ENCODE data around the gene B3GALT5.
"Not testable (repeated sequence)": the region's sequence is repeated elsewhere in the genome, so short reads cannot be mapped to it uniquely, and the experiment has no call there.

Gene B3GALT5

DNA sequence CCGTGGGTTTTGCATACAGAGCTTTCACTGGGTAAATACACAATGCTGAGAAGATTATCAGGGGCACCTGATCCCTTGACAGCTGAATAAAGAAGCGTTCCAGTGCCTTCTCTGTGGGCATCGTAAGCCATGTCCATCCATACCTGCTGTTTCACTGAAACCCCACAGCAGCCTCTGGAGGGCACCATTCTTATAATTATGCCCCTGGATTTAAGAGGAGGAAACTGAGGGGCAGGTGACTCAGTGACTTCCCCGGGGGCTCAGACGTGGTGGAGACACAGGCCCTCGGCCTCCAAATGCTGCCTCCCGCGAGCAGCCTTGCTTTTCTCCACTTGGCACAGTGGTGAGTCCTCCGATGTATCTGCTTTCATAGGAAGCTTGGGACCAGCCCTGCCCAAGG lies 56.7 kb downstream of the B3GALT5 start:
- no peak for DNase-seq

DNA sequence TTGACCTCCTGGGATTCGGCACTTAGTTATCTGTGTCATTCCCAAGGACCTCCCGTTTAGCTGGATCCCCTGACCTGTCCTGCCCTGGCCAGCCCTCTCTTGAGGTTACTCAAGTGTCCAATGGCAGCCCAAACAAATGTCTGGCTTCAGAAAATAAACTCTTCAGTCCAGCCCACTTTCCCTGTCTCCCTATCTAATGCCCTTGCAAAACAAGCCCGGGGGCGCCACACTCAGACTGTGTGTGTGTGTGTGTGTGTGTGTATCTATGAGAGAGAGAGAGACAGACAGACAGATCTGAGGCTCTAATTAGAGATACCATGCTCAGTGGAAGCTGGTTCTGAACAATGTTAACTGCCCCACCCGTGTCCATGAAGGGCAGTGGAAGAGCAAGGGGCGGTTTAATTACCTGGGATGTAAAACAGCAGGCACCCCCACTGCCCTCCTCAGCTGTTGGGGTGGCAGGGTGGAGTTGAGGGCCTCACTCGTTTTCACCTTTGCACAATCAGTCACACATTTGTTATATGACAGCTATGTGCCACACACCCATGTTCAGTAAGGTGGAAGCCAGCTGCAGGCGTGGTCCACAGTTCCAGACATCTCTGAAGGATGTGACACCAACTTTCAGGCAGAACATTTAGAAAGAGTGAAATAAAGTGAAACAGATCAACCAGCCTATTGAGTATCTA lies 57.4 kb downstream of the B3GALT5 start:
- DNase-seq: no peak

DNA sequence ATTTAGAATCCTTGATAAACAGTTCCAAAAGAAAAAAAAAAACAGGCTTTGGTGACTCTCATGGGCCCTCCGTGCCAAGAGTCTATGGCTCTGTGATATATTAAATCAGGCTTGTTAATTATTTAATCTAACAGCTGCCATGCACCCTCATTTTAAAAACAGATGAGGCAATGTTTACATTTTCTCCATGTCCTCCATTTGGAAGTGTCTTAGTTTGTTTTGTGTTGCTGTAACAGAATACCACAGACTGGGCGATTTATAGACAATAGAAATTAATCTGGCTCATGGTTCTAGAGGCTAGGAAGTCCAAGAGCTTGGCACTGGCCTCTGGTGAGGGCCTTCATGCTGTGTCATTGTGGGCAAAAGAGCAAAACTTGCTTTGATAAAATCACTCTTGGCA lies 58.0 kb downstream of the B3GALT5 start:
- no peak for DNase-seq

DNA sequence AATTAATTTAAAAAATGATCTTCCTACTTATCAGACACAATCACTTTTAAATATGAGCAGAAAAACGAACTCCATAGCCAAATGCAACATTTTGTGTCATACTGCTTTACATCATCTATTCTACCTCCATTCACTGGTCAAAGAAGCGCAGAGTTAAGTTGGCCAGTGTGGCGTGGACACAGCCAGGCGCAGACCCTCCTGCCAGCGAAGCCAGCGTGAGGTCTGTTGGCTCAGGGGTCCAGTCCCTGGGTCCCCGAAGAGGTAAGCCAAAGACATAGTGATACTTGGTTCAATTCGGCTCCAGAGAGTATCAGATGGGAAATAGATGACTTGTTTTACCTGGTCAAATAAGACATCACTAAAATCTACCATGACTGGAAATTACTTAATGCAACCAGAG lies 59.2 kb downstream of the B3GALT5 start:
- no peak for DNase-seq

DNA sequence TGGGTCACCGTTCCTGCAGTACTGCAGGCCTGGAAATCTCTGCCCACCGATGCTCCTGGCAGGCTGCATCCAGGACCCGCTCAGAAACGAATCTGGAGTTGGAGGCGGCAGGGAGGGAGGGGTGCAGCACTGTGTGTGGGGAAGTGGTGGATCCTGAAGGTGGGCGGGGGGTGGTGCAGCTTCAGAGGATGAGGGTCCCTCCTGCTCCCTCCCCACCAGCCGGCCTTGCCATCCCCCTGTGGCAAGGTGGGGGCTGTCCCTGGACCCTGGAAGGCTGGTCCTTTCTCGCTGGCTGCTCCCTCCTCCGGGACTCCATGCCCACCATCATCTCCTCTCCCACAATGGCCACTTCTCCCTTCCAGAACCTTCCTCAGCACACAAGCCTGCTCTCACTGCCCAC lies 60.4 kb downstream of the B3GALT5 start:
- no peak for DNase-seq

DNA sequence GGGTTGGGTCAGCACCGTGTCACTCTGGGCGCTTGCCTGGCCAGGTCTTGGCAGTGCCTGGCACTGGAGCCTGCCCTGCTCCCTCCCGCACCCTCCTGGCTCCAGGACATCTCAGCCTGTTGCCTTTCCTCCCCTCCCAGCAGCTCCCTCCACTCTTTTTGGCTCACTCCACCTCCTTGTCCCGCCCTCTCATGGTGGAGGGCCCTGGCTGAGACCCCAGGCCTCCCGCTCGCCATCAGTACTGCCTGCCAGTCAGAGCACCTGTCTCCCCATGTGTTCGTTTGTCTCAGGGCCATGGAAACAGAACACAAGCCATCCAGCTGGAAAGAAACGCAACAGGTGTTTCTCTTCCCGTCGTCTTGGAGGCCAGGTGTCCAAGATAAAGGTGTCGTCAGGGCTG lies 61.0 kb downstream of the B3GALT5 start:
- no peak for DNase-seq

DNA sequence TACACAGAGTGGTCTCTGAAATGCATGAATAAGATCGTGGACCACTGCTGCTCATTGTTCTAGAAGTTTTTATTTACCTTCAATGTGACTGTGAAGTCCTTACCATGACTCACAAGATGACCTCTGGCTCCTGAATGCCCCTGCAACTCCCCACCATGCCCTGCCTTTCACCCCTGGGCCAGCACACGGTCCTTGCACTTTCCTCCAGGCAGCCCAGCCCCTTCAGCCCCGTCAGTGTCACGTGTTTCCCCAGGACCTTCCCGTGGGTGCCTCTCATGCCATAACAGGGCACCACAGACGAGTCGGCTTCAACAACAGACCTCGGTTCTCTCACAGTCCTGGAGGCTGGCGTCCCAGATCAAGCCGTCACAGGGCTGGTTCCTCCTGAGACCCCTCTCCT lies 62.1 kb downstream of the B3GALT5 start:
- no peak for DNase-seq

DNA sequence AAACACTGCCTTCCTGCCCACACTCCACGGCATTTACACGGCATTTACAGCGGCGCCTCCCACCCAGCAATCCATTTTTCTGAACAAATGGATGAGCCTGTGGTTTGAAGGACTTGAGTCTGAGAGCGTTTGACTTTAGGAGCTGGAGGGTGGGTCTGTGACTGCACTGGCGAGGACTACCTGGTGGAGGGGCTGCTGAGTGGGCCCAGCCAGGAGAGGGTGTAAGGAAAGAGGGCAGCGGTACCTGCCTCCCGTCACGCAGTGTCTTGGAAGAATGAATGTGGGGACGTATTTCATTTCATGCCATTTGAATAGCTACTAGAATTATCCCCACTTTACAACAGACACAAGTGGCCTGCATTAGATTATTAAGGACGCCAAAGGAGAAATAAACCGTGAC lies 62.9 kb downstream of the B3GALT5 start:
- no peak for DNase-seq

DNA sequence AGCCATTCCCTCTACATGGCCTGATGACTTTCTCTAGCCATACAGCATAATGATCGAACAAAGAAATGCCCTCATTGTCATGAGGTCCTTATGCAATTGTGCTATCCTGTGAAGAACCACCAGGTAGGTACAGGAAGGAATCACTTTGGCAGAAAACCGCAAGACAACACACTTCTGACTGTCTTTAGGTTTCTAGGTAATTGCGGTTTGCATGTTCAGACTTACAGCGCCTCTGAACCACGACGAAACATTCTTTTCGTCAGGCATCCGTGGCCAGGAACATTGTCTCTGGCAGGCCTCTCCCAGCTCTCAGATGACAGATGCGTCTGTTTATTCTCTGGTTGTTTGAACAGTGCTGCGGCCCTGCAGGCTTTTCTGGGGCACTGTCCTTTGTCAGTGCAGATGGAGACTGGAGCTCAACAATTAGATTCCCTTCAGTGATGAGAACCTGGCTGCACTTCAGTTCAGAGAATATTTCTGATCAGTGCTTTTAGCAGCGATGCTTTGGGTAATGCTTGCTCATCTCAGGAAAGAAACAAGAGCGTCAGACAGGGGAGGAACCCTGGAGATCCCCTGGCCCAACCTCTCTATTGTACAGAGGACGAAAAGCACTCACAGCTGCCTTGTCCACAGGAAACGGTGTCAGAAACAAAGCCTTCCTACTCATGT lies 63.4 kb downstream of the B3GALT5 start:
- no peak for DNase-seq

DNA sequence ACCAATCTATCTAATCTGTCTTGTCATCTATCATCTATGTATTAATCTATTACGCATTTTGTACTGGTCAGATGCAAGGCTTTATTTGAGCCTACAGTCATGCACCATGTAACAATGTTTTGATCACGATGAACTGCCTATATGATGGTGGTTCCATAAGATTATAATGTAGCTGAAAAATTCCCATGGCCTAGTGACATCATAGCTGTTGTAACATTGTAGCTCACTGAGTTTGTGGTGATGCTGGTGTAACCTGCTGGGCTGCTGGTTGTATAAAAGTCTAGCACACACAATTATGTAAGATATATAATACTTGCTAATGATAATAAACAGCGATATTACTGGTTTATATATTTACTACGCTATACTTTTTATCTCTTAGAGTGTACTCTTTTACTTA lies 67.5 kb downstream of the B3GALT5 start:
- DNase-seq: no peak

DNA sequence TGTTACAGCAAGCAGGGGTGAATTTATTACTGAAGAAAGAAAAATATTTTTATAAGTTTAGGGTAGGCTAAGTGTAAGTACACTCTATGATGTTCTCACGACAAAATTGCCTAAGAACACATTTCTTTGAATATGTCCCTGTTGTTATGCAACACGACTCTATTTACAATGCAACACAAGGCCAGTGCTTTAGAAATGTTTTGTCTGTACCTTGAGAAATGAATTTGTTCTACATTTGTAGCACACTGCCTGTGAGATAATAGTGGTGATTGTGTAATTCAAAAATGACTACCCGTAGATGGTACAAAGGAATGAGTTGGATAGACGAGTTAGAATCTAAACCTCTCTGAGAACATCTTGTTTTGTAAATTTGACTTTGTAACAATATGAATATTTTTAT lies 68.5 kb downstream of the B3GALT5 start:
- DNase-seq: no peak

DNA sequence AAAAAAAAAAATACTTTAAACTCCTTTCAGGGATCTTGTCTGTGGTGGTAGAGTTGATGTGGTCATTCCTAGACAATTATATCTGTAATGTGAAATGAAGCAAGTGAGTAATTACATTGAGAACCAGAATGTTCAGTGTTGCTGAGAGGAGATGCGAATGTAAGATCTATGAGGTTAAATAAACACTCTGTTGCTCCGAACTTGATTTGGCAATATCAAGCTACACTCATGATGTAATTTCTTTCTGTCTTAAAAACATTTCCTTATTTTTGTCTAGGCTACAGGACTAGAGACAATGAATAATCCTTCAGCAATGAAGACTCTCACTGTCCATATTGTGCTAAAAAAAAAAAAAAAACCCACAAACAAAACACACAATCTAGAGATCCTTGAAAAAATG lies 69.1 kb downstream of the B3GALT5 start:
- DNase-seq: no peak

DNA sequence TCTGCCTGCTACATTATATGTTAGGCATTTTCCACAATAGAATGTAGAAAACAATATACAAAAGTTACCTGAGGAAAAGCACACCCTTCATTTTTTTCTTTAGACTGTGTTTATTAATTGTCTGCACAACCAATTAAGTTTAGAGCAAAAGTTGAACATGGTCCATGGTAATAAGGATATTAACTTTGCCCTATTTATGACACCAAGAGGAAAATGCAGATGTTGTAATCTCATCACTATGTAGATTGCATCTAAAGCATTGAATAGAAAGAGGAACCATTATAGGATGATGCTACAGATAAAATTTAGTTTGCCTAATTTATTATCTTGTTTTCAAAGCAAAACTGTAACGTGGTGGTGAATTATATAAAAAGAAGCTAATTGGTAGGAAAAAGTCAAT lies 72.5 kb downstream of the B3GALT5 start:
- no peak for DNase-seq

DNA sequence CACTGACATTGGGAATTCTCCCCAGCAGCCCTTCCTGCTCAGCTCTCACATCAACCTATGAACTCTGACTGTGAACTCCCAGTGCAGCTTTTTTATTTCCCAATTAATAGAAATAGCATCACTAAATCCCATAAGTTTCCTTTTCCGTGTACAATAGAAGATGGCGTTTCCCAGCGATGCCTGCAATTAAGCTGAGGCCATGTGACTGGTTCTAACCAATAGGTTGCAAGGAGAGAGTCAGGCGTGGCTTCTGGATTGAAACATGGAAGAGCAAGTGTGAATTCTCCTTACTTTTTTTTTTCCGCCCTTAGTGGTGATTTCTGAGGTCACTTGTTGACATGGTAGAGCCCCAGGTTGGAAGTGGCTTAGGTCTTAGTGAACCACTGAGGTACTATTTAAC lies 73.3 kb downstream of the B3GALT5 start:
- no peak for DNase-seq

DNA sequence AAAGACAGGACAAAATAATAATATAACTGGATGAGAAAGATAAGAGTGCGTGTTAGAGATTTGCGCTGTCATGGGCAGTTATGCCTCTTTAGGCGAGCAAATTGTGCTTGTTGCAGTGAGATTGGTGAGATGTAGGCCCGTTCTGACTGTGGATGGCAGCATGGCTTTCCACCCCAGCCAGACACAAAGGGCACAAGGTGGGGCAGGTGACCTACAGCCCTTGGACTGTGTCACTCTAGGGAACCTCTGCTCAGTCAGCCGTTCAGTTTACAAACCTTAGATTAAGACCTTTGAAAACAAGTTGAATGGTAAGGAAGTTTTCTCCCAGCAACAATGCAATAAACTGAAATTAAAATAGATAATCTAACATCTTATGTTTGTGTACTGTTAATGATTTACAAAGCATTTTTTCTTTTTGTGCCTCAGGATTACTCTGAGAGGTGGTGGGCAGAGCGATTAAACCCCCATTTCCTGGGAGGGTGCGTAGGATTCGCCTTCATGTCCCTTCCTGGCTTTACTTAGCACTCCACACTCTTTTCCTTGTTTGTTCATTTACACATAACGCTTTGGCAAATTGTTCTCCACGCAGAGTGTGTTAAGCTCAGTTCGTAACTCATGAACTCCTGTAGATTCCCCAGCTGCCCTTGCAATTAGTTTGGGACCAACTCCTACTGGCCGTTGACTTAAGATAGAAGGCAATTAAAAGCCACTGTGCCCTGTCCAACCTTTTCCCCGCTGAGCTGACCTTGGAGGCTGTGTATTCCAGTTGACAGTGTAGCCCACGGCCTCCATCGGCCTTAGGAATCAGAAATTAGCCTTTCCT lies 74.1 kb downstream of the B3GALT5 start:
- no peak for DNase-seq

DNA sequence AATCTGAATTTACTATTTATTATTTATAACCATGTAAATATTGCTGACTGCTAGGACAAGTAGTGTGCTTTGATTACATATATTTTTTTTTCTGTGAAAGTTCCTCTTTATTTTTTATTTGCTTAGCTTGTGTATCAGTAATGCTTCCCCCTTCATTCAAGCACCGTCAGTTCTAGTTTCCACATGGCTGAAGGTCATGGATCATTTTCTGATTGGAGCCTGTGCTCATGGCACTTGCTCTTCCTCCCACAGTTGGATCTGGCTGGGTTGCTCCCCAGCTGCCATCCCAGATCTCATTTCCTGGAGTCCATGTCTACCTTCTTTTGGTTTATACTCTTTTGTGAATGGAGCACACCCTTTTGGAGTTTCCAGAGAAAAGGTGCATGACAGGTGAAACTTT lies 75.3 kb downstream of the B3GALT5 start:
- no peak for DNase-seq

DNA sequence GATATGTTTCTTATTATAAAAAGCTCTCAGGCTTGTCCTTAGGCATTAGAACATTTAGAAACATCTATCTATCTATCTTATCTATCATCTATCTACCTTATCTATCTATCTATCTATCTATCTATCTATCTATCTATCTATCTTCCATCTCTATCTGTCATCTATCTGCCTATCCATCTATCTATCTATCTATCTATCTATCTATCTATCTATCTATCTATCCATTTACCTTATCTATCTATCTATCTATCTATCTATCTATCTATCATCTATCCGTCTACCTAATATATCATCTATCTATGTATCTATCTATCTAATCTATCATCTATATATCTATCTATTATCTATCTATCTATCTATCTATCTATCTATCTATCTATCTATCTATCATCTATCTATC lies 77.1 kb downstream of the B3GALT5 start:
- not testable (repeated sequence) for DNase-seq

DNA sequence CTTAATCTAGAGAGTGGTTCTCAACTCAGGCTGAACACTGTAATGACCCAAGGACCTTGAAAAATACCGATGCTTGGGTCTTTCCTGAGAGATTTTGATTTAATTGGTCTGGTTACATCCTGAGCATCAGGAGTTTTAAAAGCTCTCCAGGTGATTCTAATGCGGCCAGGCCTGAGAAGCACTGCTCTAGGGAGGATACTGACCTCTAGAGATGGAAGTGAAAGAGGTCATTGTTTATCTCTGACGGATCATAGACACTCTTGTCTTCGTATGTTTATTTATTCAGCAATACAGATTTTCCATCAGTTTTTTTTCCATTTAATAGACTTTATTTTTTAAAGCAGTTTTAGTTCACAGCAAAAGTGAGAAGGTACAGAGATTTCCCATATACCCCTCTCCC lies 77.7 kb downstream of the B3GALT5 start:
- DNase-seq: no peak

DNA sequence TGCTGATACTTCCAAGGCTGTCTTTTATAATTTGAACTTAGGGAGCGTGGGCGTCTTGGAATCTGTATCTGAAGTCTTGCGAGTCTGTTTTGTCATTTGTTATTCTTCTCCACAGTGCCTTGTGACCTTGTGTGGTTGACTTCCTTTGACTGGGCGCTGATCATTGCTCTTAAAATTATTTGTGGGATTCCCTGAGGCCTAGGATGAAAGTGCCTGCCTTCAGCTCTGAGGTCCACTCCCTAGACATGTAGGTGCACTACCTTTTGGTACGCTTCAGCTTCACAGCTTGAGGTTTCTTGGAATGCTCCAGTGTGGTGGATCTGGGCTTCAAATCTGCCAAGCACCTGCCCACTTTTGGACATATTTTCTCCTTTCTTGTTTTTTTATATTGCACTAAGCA lies 82.0 kb downstream of the B3GALT5 start:
- DNase-seq: no peak

DNA sequence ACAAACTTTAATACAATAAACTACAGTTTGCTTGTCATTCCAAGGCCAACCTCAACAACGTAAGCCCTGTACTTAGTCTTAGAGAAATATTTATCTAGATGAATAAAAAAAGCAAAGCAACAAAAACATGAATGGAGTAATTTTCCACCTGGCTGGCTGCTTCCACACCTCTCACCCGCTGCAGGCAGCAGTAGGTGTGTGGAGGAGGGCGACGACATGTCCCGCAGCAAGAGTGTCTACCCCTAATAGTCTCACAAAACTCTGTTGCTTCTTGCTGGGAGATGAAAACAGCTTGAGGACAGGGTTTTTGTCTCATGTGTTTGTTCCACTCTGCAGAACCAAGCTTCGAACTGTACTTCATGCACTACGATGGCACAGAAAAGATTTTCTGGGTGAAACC lies 83.5 kb downstream of the B3GALT5 start:
- no peak for DNase-seq

DNA sequence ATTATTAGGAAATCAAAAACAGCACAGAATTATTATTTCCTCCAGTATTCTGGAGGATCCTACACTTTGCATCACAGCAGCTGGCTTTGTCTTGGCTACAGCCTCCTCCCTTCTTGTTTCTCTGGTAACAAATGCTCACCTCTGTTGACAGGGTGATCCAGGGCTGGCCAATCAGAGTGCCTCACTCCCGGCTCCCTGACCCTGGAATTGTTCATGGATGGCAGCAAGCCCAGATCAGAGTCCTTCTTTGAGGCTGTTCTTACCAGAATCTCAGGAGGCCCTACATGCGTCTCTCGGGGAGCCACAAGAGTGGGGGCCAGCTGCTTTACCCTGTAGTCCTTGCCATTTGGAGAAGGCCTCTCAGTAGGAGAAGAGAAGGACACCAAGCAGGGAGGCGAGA lies 83.9 kb downstream of the B3GALT5 start:
- DNase-seq: no peak

DNA sequence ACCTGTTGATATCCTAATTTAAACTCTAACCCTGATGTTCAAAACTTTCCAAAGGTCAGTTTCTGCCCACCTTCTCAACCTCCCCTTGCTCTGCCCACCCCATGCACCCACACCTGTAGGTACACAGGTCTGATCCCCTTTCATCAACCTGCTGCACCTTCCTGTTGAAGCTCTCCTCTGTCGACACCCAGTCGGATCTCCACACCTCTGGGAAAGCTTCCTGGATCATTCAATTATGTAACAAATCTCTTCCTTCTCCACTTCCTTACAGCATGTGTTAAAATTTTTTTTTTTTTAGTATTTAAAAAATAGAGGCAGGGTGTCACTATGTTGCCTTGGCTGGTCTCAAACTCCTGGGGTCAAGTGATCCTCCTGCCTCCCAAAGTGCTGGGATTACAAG lies 87.6 kb downstream of the B3GALT5 start:
- no peak for DNase-seq

DNA sequence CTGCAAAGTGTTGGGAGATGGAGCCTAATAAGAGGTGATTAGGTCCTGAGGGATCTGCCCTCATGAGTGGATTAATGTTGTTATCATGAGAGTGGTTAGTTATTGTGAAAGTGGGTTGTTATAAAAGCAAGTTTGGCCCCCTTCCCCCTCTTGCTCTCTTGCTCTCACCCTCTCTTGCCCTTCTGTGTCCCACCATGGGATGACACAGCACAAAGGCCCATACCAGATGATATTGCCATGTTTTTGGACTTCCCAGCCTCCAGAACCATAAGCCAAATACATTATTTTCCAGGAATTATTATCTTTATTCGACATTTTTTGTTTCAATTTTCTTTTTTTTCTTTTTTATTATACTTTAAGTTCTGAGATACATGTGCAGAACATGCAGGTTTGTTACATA lies 90.8 kb downstream of the B3GALT5 start:
- no peak for DNase-seq

DNA sequence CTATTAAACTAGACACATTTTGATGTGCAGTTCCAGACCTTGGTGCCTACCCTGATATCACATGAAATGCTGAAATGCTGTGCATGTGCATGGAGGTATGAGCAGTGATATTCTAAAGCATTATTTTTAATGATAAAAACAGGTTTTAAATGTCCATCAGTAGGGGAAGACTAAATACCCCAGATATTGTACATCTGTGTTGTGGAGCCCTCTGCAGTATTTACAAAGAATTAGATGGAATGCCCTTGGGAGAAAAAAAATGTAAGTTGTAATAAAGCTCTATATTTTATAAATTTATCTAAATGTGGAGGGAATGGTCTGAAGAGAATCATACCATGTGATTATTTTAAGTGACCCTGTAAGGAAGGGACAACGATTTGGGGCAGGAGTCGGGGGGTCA lies 93.1 kb downstream of the B3GALT5 start:
- no peak for DNase-seq

Data from T-helper 9 cell (primary cell).